Endothelial cell (in vitro differentiated cells): ENCODE data around the gene TFE3. TPM values are rescaled to one million over a fixed set of nuclear protein-coding genes. Genes with fewer than 3 reads are reported as not detected.
A peak's percentile ranks its signal among the peaks of the same experiment; 100 is the strongest.

Source experiments
- DNase-seq: peaks from one replicate; pipeline ENCODE4 v3.0.0; 2021; ENCODE audit warnings: low spot score
- H3K27ac Mint-ChIP-seq: one replicate; pipeline ENCODE4 v1.8.0; 2021; ENCODE audit warnings: mixed read lengths, inconsistent platforms; ENCODE audit not compliant: unreplicated experiment
- H3K27me3 Mint-ChIP-seq: one replicate; pipeline ENCODE4 v1.8.0; 2021; ENCODE audit warnings: mild to moderate bottlenecking, moderate library complexity, mixed read lengths, inconsistent platforms; ENCODE audit not compliant: unreplicated experiment
- H3K36me3 Mint-ChIP-seq: one replicate; pipeline ENCODE4 v1.8.0; 2021; ENCODE audit warnings: mild to moderate bottlenecking, low read depth, mixed read lengths, inconsistent platforms; ENCODE audit not compliant: unreplicated experiment
- H3K4me1 Mint-ChIP-seq: one replicate; pipeline ENCODE4 v1.8.0; 2021; ENCODE audit warnings: mild to moderate bottlenecking, mixed read lengths, inconsistent platforms; ENCODE audit not compliant: unreplicated experiment
- H3K4me3 Mint-ChIP-seq: one replicate; pipeline ENCODE4 v1.8.0; 2021; ENCODE audit warnings: mild to moderate bottlenecking, mixed read lengths, inconsistent platforms; ENCODE audit not compliant: unreplicated experiment
- H3K9me3 Mint-ChIP-seq: one replicate; pipeline ENCODE4 v1.8.0; 2021; ENCODE audit warnings: mixed read lengths, inconsistent platforms; ENCODE audit not compliant: unreplicated experiment
- CTCF ChIP-seq: fragments of 200-600 bp; sonication (generic); IDR thresholded peaks from one replicate; pipeline ENCODE4 v1.5.0; 2021; ENCODE audit warnings: antibody characterized with exemption; ENCODE audit not compliant: unreplicated experiment
- total RNA-seq: library from RNA; stranded (reverse); fragmentation: NEBNext Ultra II Directional; extraction: Animal tissue kit (Norgen Biotek cat#: 25700); gene quantifications from one replicate; pipeline ENCODE4 v1.2.1, GENCODE V29; 2021; ENCODE audit not compliant: unreplicated experiment

The TFE3 gene
- total RNA-seq, 1 donor from 2014 or later: 31.0 TPM

DNA sequence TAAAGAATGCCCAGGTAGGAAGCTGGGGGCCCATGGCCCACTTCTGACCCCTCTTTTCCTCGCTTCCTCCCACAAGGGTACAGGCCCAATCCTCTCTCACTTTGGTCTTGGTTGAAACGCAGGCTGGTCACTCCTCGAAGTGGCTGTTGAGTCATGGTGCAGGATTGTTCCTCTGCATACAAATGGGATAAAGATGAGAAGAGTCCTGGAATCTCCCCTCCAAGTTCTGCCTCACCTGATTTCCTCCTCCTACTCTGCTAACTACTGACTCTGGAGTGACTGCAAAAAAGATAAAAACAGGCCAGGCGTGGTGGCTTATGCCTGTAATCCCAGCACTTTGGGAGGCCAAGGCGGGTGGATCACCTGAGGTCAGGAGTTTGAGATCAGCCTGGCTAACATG, 34.8 kb upstream of the TFE3 start:
- DNase-seq: no peak
- Mint-ChIP-seq H3K4me3 (no peak overlapping the region), H3K27ac (no peak overlapping the region), H3K36me3 (no peaks in the 10 kb centered on the region), H3K9me3 (no peaks in the 10 kb centered on the region), H3K4me1 (peaks cover 8% of the 10 kb centered on the region), H3K27me3 (peaks cover 1% of the 10 kb centered on the region)
- no peak for TF ChIP-seq CTCF

DNA sequence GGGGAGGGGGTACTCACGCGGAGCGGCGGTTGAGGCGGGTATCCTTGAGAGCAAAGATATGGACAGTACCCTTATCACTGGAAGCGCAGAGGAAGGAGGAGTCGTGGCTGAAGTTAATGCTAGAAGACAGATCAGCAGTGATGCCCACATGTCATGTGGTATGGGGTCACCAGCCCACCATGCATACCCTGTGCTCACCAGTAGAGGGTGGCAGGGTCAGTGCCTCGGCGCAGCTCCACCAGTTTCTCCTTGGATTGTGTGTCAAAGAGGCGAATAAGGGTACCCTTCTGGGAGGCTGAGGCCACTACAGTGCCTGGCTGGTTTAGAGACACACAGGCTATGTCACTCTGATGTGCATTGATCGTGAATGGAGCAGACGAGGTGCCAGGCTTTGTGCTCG, 32.2 kb upstream of the TFE3 start:
- DNase-seq: no peak
- no peak for TF ChIP-seq CTCF
- Mint-ChIP-seq H3K4me1 (peaks cover 14% of the 10 kb centered on the region), H3K9me3 (no peaks in the 10 kb centered on the region), H3K36me3 (no peaks in the 10 kb centered on the region), H3K27ac (no peak overlapping the region), H3K27me3 (peaks cover 5% of the 10 kb centered on the region), H3K4me3 (no peak overlapping the region)

GRCh38 chrX:49073601-49074575, 30.7 kb upstream of the TFE3 start, which contains the start of gene PRAF2:
Gene PRAF2 (minus strand): TSS chrX:49074002. CDS start chrX:49073987, 15 bp downstream.
- DNase-seq: peak; percentile 79
- Mint-ChIP-seq H3K27me3 (peaks cover 5% of the 10 kb centered on the region), H3K4me1 (peaks cover 10% of the 10 kb centered on the region), H3K27ac (peak within 1 kb of the TSS; percentile 61), H3K36me3 (no peaks in the 10 kb centered on the region), H3K9me3 (no peaks in the 10 kb centered on the region), H3K4me3 (peak within 1 kb of the TSS; percentile 91)
- TF ChIP-seq CTCF: no peak

- H3K4me1 Mint-ChIP-seq: peaks cover 10% of the 10 kb centered on the region
- DNase-seq: no peak
- TF ChIP-seq CTCF: no peak
- H3K9me3 Mint-ChIP-seq: no peaks in the 10 kb centered on the region
- peak overlapping the region; percentile 91 for H3K4me3 Mint-ChIP-seq
- H3K27ac Mint-ChIP-seq: no peak overlapping the region
- no peaks in the 10 kb centered on the region for H3K36me3 Mint-ChIP-seq
- peaks cover 5% of the 10 kb centered on the region for H3K27me3 Mint-ChIP-seq
Observed at GRCh38 chrX:49072712-49073095, 29.5 kb upstream of the TFE3 start.
